NOMO-1 treated with dmso at 0.1 percent for 144 hours (cell line): ENCODE data around the gene PRRG2.

Experiments used
- DNase-seq: peaks from one replicate; lab custom pipeline; 2025; ENCODE audit not compliant: unreplicated experiment; lab: John Stamatoyannopoulos, UW

The PRRG2 gene

GRCh38 chr19:49636233-49636932 lies 55.3 kb downstream of the PRRG2 start:
- DNase-seq = no peak

DNA sequence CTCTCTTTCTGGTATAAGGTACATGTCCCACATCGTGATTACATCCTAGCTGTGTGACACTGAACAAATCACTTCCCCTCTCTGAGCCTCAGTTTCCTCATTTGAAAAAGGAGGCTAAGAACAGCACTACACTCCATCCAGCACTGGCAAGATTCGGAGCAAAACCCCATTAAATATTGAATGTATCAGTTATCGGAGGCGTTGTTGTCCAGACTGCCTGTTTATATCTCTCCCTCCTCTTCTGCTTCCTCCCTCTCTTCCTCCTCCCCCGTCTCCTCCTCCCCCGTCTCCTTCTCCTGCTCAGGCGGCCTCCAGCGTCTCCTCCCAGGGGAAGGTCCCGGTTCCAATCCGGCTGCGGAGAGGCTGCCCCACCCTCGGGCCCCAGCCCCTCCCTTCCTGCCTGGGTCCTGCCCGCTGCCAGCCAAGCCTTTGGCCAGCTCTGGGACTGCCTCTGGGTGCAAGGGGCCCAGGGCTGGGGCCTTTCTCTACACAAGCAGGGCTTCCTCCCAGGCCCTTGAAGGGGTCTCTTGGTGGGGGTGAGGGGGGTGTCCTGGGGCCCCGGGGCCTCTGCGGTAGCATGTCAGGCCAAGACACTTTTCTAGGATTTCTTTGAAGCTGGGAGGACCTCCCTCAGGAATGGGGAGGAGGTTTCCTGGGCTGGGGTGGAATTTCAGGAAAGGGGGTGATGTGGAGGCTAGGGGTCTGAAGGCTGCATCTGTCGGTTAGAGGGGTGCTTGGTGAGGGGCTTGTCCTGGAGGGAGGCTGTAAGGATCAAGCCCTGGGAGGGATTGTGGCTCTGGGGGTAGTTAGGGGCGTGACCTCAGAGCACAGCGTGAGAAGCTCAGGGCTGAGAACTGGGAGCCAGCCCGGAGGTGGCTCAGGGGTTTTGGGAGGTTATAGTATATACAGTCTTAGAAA lies 57.0 kb downstream of the PRRG2 start:
- no peak for DNase-seq

DNA sequence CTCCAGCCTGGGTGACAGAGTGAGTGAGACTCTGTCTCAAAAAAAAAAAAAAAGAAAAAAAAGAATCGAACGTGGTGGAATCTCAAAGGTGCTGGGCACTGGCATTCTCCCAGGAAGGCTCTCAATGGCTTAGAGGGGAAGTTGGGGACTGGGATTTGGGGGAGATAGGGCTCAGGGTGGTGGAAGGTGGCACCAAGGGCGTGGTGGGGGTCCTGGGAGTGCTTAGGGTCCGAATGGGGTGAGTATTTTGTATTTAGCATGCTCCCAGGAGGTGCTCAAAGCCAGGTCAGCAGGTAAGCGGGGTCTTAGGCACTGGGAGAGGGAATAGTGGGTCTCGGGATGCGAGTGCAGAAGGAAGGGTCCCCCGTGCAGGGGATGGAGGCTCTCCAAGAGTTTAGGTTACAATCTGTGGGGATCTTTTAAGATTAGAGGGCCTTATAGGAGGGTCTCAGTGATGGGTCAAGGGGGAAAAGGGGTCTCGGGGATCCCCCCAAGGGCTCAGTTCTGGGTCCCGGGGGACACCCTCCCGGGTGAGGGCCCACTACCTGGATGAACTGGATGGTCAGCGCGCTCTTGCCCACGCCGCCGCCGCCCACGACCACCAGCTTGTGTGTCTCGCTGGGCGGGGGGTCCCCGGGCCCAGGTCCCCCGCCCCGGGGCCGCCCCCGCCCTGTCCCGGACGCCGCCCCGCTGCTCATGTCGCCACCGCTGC lies 58.4 kb downstream of the PRRG2 start:
- no peak for DNase-seq

DNA sequence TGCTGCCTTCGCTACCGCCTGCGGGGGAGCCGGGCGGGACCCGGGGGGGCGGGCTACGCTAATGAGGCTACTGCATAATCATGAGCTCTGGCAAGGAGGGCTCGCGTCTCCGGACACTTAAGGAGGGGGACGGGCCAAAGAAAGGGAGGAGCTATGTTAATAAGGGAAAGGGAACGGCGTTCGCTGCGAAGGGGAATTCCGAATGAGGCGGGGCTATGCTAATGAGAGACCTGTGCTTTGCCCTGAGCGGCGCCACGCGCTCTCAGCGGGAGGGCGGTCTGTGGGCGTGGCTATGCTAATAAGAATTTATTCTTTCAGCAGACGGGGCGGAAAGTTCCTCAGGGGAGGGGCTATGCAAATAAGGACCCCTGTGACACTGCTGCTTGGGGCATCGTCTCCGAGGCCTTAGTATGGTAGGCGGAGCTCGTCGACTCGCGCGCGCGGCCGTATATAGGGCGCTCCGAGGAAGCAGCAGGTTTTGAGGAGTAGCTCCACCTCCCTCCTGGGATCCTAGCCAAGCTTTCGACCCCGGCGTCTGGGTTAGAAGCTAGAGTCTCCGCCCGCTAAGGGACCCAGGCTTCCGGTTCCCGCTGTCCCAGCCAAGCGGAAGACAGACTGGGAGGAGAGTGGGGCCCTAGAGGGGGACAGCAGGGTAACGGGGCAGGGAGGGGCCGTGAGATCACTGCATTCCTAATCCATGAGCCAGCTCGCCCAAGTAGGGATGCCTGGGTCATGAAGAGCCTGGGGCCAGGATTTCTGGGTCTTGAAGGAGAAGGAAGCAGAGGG lies 59.2 kb downstream of the PRRG2 start, which contains the start of gene RRAS:
Gene RRAS, minus strand, starts transcription at position 31 of the 786 bp plus-strand sequence. CDS start 45 bp downstream, outside the sequence.
- DNase-seq = peak; percentile 100
